Forelimb muscle (tissue), 1 donor: ENCODE data around the gene OR3A1. TPM values are rescaled to one million over a fixed set of nuclear protein-coding genes. Genes with fewer than 3 reads are reported as not detected.
"Not testable (repeated sequence)": the region's sequence is repeated elsewhere in the genome, so short reads cannot be mapped to it uniquely, and the experiment has no call there.

Source experiments
- DNase-seq: peaks from one replicate; pipeline ENCODE4 v3.0.0-alpha.2; 2013; ENCODE audit warnings: low read depth
- polyA plus RNA-seq: library from polyadenylated mRNA; unstranded; fragments of 120-200 nt; gene quantifications from one replicate; pipeline ENCODE4 v1.2.1, GENCODE V29; 2013; ENCODE audit not compliant: insufficient read length

The OR3A1 gene, protein sequence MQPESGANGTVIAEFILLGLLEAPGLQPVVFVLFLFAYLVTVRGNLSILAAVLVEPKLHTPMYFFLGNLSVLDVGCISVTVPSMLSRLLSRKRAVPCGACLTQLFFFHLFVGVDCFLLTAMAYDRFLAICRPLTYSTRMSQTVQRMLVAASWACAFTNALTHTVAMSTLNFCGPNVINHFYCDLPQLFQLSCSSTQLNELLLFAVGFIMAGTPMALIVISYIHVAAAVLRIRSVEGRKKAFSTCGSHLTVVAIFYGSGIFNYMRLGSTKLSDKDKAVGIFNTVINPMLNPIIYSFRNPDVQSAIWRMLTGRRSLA
- not detected for polyA plus RNA-seq

- DNase-seq: no peak
Observed at GRCh38 chr17:3298260-3298659, at the start of gene OR3A1. TSS of gene OR3A1 (minus strand) at chr17:3298360. CDS start at chr17:3292582, 5,778 bp downstream.

DNA sequence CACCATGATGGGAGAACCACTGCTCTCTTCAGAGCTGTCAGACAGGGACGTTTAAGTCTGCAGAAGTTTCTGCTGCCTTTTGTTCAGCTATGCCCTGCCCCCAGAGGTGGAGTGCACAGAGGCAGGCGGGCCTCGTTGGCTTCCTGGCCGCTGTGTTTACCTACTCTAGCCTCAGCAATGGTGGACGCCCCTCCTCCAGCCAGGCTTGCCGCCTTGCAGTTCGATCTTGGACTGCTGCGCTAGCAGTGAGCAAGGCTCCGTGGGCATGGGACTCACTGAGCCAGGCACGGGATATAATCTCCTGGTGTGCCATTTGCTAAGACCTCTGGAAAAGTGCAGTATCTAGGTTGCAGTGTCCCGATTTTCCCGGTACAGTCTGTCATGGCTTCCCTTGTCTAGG, 44.6 kb upstream of the OR3A1 start:
- not testable (repeated sequence) for DNase-seq

DNA sequence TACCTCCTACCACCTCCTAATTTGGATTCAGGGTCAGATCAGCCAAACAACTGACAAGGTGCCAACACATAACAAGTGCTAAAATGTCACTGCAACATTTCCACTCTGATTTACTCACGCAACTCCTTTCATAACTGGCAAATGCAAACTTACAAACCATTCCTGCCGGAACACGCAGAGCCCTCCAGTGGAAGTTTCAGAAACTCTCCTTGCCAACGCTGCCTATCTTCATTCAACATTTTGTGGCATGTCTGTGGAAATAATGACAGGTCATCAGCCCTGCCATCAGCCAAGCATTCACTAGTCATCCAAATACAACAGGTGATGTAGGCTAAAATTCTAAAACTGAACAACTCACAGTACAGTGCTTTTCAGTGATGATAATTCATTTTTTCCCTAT, 37.7 kb upstream of the OR3A1 start:
- DNase-seq: no peak

DNA sequence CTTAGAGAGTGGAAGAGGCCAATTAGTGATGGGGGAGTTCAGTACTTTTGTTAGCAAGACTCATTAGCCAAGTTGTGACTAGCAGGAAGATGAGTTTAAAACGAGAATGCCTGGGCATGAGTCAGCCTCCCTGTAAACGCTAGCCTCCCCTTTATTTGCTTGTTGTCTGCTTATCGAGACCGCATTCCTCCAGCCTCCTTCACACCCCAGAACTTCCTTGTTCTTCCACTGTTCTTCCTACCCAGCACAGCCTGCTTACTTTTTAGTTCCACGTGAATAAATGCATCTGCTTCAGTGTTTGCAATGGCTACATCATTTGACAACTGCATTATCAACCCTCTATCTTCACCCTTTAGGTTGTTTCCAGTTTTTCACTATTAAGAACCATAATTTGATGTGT, 20.2 kb upstream of the OR3A1 start:
- no peak for DNase-seq

DNA sequence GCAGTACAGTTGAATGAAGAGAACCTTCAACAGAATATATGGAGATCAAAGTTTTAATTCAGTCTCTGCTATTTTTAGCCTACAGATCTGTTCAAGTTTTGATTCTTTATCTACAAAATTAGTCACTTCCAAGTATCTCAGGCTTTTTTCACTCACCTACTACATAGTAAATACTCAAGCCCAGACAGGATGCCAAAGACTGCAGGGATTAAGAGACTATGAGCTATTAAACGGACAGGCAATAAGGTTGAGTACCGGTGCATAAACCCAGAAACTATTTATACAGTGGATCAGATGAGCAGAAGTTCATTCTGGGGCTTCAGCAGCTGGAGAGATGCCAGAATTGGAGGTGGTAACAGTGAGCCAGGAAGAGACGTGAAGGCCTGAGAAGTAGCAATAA, 18.7 kb upstream of the OR3A1 start:
- DNase-seq: no peak

GRCh38 chr17:3308603-3309002, 10.4 kb upstream of the OR3A1 start:
- no peak for DNase-seq

- no peak for DNase-seq
Observed at GRCh38 chr17:3295632-3296031, 2.5 kb downstream of the OR3A1 start.

DNA sequence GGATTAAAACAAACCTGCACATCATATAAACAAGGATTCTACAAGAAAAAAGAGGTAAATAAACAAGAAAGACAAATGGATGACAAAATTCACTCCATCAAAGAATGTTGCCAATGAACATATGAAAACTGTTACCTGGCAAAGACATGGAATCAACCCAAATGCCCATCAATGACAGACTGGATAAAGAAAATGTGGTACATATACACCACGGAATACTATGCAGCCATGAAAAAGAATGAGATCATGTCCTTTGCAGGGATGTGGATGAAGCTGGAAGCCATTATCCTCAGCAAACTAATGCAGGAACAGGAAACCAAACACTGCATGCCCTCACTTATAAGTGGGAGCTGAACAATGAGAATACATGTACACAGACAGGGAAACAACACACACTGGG, 4.6 kb downstream of the OR3A1 start:
- not testable (repeated sequence) for DNase-seq

- no peak for DNase-seq
Observed at GRCh38 chr17:3282901-3283300, 15.3 kb downstream of the OR3A1 start.

GRCh38 chr17:3276126-3276525, 22.0 kb downstream of the OR3A1 start:
- no peak for DNase-seq

DNA sequence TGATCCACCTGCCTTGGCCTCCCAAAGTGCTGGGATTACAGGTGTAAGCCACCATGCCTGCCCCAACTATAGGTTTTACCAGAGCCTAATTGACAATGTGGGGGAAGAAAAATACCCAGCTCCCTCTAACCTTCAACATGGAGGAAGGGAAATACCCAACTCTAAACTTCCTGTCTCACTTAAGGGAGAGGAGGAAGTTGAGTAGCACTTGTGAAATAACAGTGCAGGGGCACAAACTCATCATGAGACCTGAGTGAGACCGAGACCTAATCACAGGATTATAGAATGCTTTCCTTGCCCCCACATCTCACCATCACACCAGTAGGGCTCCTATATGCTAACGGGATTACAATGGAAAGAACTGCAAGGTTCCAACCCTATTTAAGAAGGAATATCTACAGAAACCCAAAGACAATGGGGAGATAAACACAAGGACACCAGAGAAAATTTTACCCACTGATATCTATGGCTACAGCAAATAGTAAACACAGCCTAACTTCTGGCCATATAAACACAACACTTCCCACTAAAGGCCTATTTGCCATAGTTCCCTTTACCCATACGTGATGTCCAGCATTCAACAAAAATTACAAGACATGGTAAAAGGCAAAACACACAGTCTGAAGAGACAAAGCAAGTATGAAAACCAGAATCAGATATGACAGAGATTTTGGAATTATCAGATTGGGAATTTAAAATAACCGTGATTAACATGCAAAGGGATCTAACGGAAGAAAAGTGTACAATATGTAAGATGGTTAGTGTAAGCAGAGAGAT, 26.9 kb downstream of the OR3A1 start:
- DNase-seq: no peak

DNA sequence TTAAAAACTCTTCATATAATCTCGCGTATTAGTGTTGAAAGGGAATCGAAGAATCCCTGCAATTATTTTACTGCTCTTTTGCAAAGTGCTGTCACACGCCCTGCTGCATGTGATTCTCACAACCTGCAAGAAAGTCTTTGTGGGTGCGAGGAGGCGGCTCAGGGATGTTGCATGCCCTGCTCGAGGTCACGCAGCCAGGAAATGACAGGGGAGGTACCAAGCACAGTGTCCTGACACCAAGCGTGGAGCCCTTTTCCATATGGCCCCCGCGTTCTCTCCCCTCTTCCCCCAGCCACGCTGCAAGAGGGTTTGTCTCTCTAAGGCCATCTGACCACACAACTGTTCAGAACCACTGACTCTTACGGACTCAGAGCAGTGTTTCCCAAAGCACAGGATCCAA, 37.6 kb downstream of the OR3A1 start:
- DNase-seq: no peak

GRCh38 chr17:3260163-3260562, 38.0 kb downstream of the OR3A1 start:
- DNase-seq: no peak

GRCh38 chr17:3256575-3256974, 41.6 kb downstream of the OR3A1 start:
- no peak for DNase-seq

GRCh38 chr17:3249013-3249412, 49.1 kb downstream of the OR3A1 start:
- DNase-seq: not testable (repeated sequence)

- DNase-seq: not testable (repeated sequence)
Observed at GRCh38 chr17:3244841-3245240, 53.3 kb downstream of the OR3A1 start.

DNA sequence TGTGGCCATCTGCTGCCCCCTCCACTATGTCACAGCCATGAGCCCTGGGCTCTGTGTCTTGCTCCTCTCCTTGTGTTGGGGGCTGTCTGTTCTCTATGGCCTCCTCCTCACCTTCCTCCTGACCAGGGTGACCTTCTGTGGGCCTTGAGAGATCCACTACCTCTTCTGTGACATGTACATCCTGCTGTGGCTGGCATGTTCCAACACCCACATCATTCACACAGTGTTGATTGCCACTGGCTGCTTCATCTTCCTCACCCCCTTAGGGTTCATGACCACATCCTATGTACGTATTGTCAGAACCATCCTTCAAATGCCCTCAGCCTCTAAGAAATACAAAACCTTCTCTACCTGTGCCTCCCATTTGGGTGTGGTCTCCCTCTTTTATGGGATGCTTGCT, 57.1 kb downstream of the OR3A1 start:
- DNase-seq: not testable (repeated sequence)

Other genes with a start within 250 kb of the OR3A1 start
- gene OR1D5, start 234.8 kb downstream of the OR3A1 start, polyA plus RNA-seq: not detected
- not detected for gene OR1D2, start 193.9 kb downstream of the OR3A1 start, polyA plus RNA-seq
- not detected for gene OR1G1, start 170.8 kb downstream of the OR3A1 start, polyA plus RNA-seq
- not detected for gene OR1A2, start 100.8 kb downstream of the OR3A1 start, polyA plus RNA-seq
- not detected for gene OR1A1, start 90.7 kb downstream of the OR3A1 start, polyA plus RNA-seq
- gene OR3A2, start 87.9 kb upstream of the OR3A1 start, polyA plus RNA-seq: not detected
- gene OR1E1, start 100.0 kb upstream of the OR3A1 start, polyA plus RNA-seq: 0.10 TPM
- 0.09 TPM for gene OR3A3, start 113.0 kb upstream of the OR3A1 start, polyA plus RNA-seq
- not detected for gene OR1E2, start 135.5 kb upstream of the OR3A1 start, polyA plus RNA-seq
- 0.46 TPM for gene SPATA22, start 173.5 kb upstream of the OR3A1 start, polyA plus RNA-seq
- 2.0 TPM for gene ASPA, start 177.6 kb upstream of the OR3A1 start, polyA plus RNA-seq